Peyer's patch (tissue), 4 donors: Measurements from ENCODE around the gene PCSK1N. TPM values are rescaled to one million over a fixed set of nuclear protein-coding genes. Genes with fewer than 3 reads are reported as not detected.

Source experiments
- DNase-seq, 3 donors: peaks; one replicate each; pipeline ENCODE4 v3.0.0-alpha.2; 2017 to 2019
- H3K27ac ChIP-seq, 4 donors: fragments of 200-600 bp; sonication (generic); one replicate each; pipeline ENCODE4 v1.5.1; 2016 to 2019
- H3K27me3 ChIP-seq, 2 donors: fragments of 200-600 bp; sonication (generic); one replicate each; pipeline ENCODE4 v1.5.1; 2019
- H3K36me3 ChIP-seq, 3 donors: fragments of 200-600 bp; sonication (generic); one replicate each; pipeline ENCODE4 v1.5.1; 2016 to 2019
- H3K4me1 ChIP-seq, 4 donors: fragments of 200-600 bp; sonication (generic); one replicate each; pipeline ENCODE4 v1.5.1; 2016 to 2019
- H3K4me3 ChIP-seq, 4 donors: fragments of 200-600 bp; sonication (generic); 1 replicate in 3 of 4; 2 replicates in 1 of 4; pipeline ENCODE4 v1.5.1; 2016 to 2019; ENCODE audit warnings: mild to moderate bottlenecking in 1 of 4
- H3K9me3 ChIP-seq, 4 donors: fragments of 200-600 bp; sonication (generic); one replicate each; pipeline ENCODE4 v1.5.1; 2016 to 2019; ENCODE audit warnings: mild to moderate bottlenecking in 1 of 4
- CTCF ChIP-seq, 6 experiments: fragments of 450-650 bp in 4 of 6; fragments of 200-600 bp in 2 of 6; sonication (generic) in 1 of 6; IDR thresholded peaks; one replicate each; pipeline ENCODE4 v1.5.1; 2017 to 2019; ENCODE audit warnings: antibody characterized with exemption in 6 of 6, mild to moderate bottlenecking in 3 of 6, moderate library complexity in 1 of 6
- POLR2A ChIP-seq, 2 donors: fragments of 450-650 bp; IDR thresholded peaks; one replicate each; pipeline ENCODE4 v1.5.1; 2017; ENCODE audit warnings: antibody characterized with exemption in 2 of 2, mild to moderate bottlenecking in 2 of 2, moderate library complexity in 2 of 2
- total RNA-seq, 4 donors: library from RNA; depleted of rRNA; stranded (reverse); fragments of >200 nt; gene quantifications; one replicate each; pipeline ENCODE4 v1.1.0, GENCODE V29; 2016

The PCSK1N gene
- total RNA-seq, 4 donors from 2014 or later = 19.0 to 49.2 (median 33.5) TPM; not detected in 1

- peaks cover 0 to 19% (median 0%) of the 10 kb centered on the region in 3 donors for H3K36me3 ChIP-seq
- no peak overlapping the region for H3K27ac ChIP-seq
- H3K9me3 ChIP-seq = no peaks in the 10 kb centered on the region
- no peak for TF ChIP-seq CTCF (IDR thresholded peaks at IDR 0.05)
- no peak for TF ChIP-seq POLR2A (IDR thresholded peaks at IDR 0.05)
- H3K4me1 ChIP-seq = no peaks in the 10 kb centered on the region
- H3K27me3 ChIP-seq = no peaks in the 10 kb centered on the region
- DNase-seq = no peak
- H3K4me3 ChIP-seq = no peak overlapping the region
Measured at GRCh38 chrX:48815266-48815665, 20.1 kb downstream of the PCSK1N start.

GRCh38 chrX:48814722-48815121, 20.7 kb downstream of the PCSK1N start:
- H3K27me3 ChIP-seq = no peaks in the 10 kb centered on the region
- no peaks in the 10 kb centered on the region for H3K4me1 ChIP-seq
- H3K27ac ChIP-seq = no peak overlapping the region
- no peaks in the 10 kb centered on the region for H3K9me3 ChIP-seq
- DNase-seq = no peak
- no peak for TF ChIP-seq CTCF (IDR thresholded peaks at IDR 0.05)
- TF ChIP-seq POLR2A (IDR thresholded peaks at IDR 0.05) = no peak
- no peak overlapping the region for H3K4me3 ChIP-seq
- peaks cover 0 to 19% (median 0%) of the 10 kb centered on the region in 3 donors for H3K36me3 ChIP-seq

- no peak for DNase-seq
- H3K4me1 ChIP-seq = no peaks in the 10 kb centered on the region
- H3K27ac ChIP-seq = no peak overlapping the region
- no peak overlapping the region for H3K4me3 ChIP-seq
- no peaks in the 10 kb centered on the region for H3K27me3 ChIP-seq
- no peaks in the 10 kb centered on the region for H3K9me3 ChIP-seq
- TF ChIP-seq POLR2A (IDR thresholded peaks at IDR 0.05) (no peak), CTCF (IDR thresholded peaks at IDR 0.05) (no peak)
- H3K36me3 ChIP-seq = peaks cover 0 to 19% (median 0%) of the 10 kb centered on the region in 3 donors
Measured at GRCh38 chrX:48813644-48814043, 21.8 kb downstream of the PCSK1N start.

GRCh38 chrX:48806081-48806480, 29.3 kb downstream of the PCSK1N start:
- H3K4me3 ChIP-seq = no peak overlapping the region
- no peak for TF ChIP-seq POLR2A (IDR thresholded peaks at IDR 0.05)
- TF ChIP-seq CTCF (IDR thresholded peaks at IDR 0.05) = no peak
- H3K27ac ChIP-seq = no peak overlapping the region
- H3K36me3 ChIP-seq = peaks cover 0 to 6% (median 0%) of the 10 kb centered on the region in 3 donors
- H3K4me1 ChIP-seq = no peaks in the 10 kb centered on the region
- H3K9me3 ChIP-seq = no peaks in the 10 kb centered on the region
- no peaks in the 10 kb centered on the region for H3K27me3 ChIP-seq
- no peak for DNase-seq

- H3K27ac ChIP-seq = peak overlapping the region; percentile 84 to 99 (median 96)
- no peak for DNase-seq
Measured at GRCh38 chrX:48802905-48803200, 32.6 kb downstream of the PCSK1N start.

More at GRCh38 chrX:48802905-48803200, 32.6 kb downstream of the PCSK1N start:
- no peaks in the 10 kb centered on the region for H3K27me3 ChIP-seq
- H3K4me3 ChIP-seq = peak overlapping the region; percentile 50 to 73 (median 58)
- TF ChIP-seq POLR2A (IDR thresholded peaks at IDR 0.05) = no peak
- TF ChIP-seq CTCF (IDR thresholded peaks at IDR 0.05) = no peak
- H3K36me3 ChIP-seq = peaks cover 0 to 6% (median 0%) of the 10 kb centered on the region in 3 donors
- no peaks in the 10 kb centered on the region for H3K9me3 ChIP-seq
- H3K4me1 ChIP-seq = no peaks in the 10 kb centered on the region
